ENCODE measurements around the gene XPO1.

XPO1 gene

DNA sequence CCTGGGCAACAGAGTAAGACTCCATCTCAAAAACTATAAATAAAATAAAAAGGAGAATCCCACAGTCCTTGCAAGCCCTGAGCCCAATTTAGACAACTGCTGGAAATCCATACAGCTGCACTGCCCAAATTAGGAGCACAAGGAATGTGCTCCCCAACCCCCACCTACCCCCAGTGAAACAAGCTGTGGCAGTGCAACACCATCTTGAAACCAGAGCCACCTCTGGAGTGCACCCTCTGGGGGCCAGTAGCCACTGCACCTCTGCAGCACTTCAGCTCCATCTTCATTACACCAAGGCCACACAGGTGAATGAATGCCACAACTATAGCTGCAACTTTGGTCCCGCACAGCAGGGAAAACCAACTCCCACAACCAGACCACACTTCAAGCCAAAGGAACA is 104.5 kb downstream of the XPO1 start:
- TF ChIP-seq, protein P1, sequence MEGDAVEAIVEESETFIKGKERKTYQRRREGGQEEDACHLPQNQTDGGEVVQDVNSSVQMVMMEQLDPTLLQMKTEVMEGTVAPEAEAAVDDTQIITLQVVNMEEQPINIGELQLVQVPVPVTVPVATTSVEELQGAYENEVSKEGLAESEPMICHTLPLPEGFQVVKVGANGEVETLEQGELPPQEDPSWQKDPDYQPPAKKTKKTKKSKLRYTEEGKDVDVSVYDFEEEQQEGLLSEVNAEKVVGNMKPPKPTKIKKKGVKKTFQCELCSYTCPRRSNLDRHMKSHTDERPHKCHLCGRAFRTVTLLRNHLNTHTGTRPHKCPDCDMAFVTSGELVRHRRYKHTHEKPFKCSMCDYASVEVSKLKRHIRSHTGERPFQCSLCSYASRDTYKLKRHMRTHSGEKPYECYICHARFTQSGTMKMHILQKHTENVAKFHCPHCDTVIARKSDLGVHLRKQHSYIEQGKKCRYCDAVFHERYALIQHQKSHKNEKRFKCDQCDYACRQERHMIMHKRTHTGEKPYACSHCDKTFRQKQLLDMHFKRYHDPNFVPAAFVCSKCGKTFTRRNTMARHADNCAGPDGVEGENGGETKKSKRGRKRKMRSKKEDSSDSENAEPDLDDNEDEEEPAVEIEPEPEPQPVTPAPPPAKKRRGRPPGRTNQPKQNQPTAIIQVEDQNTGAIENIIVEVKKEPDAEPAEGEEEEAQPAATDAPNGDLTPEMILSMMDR (IDR thresholded peaks at IDR 0.05; ENCODE audit: borderline replicate concordance, control extremely low read depth, extremely low read depth, insufficient read depth, missing control alignments): no peak
- in situ Hi-C loops (cut with MboI; ENCODE audit: low sequenced_read_pairs, unreplicated experiment): no loop called here
- DNase-seq (ENCODE audit: low spot score): no peak

DNA sequence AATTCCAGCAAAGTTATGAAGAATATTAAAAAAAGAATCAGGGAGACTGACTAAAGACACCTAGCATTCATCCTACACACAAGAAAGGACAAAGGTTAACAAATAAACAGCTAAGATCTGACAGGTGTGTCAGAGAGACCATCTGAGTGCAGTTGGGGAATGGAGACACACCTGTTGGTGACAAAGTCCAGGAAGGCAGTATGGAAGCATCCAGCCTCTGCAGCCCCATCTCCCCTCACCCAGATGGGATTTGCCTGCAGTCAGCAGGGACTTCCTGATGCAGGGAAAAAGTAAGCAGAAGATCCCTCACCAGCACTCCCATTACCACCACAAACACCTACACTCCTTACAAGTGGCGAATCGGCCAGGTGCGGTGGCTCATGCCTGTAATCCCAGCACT is 105.2 kb downstream of the XPO1 start:
- TF ChIP-seq, protein P1 (IDR thresholded peaks at IDR 0.05; ENCODE audit: borderline replicate concordance, control extremely low read depth, extremely low read depth, insufficient read depth, missing control alignments): no peak
- in situ Hi-C loops (cut with MboI; ENCODE audit: low sequenced_read_pairs, unreplicated experiment): no loop called here
- DNase-seq (ENCODE audit: low spot score): no peak

DNA sequence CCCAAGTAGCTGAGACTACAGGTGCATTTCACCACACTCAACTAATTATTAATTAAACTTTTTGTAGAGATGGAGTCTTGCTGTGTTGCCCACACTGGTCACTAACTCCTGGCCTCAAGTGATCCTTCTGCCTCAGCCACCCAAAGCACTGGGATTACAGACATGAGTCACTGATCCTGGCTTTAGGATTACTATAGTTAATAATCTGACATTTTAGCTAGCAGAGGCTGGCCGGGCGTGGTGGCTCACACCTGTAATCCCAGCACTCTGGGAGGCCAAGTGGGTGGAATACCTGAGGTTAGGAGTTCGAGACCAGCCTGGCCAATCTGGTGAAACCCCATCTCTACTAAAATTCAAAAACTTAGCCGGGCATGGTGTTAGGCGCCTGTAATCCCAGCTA is 106.8 kb downstream of the XPO1 start:
- DNase-seq (ENCODE audit: low spot score): no peak
- TF ChIP-seq, protein P1 (IDR thresholded peaks at IDR 0.05; ENCODE audit: borderline replicate concordance, control extremely low read depth, extremely low read depth, insufficient read depth, missing control alignments): no peak
- in situ Hi-C loops (cut with MboI; ENCODE audit: low sequenced_read_pairs, unreplicated experiment): no loop called here
